CD4-positive, alpha-beta T cell treated with Interleukin-6 for 4 hours (primary cell): ENCODE results near the gene MGAT5B.

Experiments used
- DNase-seq: peaks from one replicate; pipeline ENCODE4 v3.0.0-alpha.2; 2020; ENCODE audit warnings: mixed read lengths

The MGAT5B gene

DNA sequence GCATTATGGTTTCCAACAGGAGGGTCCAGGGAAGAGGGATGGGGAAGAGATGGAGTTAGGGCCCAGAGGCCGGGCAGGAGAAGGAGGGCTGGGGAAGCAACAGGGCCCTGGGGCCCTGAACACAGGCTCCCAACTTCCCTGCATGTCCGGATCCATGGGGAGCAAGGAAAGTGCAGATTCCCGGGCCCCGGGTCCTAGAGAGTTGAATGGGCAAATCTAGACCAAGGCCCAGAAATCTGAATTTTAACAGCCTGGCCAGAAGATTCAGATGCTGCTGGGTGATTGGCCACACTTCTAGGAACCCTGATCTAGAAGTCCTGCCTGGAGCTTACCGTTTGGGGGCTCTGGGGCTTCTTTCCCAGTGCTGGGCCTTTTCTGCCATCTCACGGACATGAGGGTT lies 13.2 kb downstream of the MGAT5B start:
- DNase-seq = no peak

DNA sequence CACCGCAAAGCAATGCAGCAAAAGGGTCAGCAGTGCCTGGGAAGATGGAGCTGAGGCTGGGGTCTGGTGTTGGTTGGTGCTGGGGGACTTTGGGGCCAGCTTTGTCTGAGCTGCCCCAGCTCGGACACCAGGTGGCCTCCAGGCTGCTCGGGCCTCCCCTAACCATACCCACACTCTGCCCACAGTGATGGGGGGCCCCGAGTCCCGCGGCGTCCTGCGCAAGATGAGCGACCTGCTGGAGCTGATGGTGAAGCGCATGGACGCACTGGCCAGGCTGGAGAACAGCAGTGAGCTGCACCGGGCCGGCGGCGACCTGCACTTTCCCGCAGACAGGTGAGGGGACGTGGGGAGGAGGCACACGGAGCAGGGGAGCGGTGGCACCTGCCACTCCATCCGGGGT lies 13.8 kb downstream of the MGAT5B start:
- no peak for DNase-seq

DNA sequence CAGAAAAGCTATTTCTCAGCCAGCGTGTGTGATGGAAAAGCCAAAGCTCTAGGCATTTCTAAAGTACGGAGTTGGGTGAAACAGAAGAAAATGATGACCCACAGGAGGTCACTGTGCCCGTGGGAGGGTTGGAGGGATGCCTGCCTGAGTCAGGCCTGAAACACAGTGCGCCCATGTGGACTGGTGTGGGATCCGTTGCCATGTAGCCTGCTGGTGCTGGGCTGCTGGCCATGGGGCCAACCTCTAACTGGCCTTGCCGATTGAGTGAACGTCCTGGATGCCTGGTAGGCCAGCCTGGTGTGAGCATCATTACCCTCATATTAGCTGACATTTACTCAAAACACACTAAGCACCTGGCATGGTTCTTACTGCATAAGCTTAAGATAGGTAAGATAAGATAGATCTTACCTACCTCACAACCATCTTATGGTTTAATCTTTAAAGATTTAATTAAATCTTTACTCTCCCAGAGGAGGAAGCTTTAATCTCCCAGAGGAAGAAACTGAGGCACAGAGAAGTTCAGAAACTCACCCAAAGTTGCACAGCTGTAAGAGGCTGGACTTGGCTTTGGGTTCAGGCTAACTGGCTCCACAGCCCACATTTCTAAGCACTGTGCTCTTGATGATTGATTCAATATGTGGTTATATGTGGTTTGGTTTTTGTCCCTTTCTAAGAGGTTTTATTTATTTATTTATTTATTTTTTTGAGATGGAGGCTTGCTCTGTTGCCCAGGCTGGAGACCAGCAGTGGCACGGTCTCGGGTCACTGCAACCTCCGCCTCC lies 15.7 kb downstream of the MGAT5B start:
- no peak for DNase-seq

DNA sequence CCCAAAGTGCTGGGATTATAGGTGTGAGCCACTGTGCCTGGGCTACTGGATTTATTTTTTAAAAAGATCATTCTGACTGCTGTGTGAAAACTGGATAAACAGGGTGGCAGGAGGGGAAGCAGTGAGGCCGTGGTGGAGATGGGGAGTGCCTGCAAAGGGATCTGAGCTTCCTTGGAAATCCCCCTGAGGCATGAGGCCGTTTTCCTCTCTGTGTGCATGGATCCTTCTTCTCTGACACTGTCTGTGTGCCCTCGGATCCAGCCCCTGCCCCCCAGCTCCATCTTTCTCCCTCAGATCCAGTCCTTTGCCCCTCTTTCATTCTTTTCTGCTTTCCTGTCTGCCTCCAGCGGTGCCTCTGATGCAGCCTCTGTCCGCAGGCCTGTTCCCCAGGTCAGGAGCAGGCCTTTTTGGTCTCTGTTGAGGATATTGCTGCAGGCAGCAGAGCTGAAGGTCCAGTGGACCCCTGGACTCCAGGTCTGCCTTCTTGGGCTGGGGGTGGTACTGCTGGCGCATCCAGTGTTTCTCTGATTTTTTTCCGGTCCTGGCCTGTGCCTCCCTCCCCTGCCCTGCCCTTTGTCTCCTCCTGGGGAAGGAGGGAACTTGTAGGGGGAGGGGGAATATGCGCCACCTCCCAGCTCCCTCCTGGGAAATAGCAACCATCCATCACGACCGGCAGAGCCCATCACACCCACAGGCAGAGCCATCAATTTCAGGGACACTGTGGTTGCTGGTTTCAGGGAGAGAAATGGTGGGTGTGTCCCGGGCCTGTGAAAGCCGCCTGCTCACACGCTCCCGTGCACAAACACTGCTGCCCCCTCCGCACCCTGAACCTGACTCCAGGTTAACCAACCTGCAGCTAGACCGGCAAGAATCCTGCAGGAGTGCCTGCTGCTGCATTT lies 17.0 kb downstream of the MGAT5B start:
- no peak for DNase-seq

DNA sequence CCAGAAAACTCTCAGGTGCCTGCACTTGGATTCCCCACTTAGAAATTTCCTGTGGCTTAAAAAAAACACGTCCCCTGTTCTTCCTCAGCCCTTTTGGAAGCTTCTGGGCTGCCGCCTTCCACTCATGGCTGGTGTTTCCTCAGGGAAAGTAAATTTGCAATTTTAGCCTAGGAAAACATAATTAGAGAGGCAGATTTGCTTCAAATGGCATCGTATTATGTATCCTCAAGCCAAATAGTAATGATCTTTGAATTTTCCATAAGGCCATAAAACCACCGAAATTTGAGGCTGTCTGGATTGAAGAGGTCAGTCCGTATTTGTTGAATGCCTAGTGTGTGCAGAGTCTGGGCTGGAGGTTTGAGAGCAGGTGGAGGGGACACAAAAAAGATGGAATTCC lies 17.7 kb downstream of the MGAT5B start:
- DNase-seq = no peak

DNA sequence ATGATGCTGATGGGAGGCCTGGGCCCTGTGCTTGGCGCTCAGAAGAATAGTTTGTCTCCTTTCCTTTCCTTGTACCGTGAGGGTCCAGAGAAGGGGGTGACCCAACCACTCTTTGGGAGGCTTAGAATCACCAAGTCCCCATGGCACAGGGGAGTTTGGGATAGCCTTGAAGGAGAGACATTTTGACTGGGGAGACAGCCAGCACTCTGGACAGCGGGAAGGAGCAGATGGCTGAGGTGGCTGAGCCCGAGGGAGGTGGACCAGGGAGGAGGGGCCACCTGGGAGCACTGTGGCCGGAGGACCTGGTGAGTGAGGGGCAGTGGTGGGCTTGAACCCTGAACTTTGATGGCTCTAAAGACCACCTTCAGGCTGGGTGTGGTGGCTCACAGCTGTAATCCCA lies 18.2 kb downstream of the MGAT5B start:
- DNase-seq = no peak

DNA sequence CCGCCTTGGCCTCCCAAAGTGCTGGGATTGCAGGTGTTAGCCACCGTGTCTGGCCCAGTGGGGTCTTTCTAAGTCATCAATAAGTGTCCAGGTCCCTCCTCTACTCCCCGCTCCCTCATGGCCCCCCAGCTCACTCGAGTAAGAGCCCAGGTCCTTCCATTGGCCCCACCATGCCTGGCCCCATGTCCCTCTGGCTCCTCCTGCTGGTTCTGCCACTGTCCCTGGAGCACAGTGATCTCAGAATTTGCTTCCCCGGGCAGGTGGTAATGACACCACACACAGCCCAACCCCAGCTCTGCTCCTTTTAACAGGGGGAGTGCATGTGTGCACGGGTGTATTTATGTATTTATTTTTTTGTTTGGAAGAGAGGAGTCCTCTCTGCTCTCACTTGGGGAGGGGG lies 19.6 kb downstream of the MGAT5B start:
- no peak for DNase-seq

DNA sequence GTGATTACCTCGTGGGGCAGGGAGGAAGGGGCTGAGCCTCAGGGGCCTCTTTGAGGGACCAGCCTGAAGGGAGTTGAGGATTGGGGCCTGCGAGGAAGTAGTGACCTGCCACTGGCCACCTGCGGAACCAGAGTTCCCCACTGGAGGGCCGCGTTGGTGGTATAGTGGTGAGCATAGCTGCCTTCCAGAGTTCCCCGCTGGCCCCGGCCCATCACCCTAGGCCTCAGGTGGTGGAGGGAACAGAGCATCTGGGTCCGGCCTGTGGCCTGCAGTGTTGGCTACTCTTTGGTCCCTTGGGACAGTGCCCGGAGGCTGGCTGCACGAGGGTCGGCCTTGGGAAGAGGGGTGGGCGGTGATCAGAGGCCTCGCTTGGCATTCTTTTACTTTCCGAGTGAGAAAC lies 20.5 kb downstream of the MGAT5B start:
- DNase-seq = no peak

DNA sequence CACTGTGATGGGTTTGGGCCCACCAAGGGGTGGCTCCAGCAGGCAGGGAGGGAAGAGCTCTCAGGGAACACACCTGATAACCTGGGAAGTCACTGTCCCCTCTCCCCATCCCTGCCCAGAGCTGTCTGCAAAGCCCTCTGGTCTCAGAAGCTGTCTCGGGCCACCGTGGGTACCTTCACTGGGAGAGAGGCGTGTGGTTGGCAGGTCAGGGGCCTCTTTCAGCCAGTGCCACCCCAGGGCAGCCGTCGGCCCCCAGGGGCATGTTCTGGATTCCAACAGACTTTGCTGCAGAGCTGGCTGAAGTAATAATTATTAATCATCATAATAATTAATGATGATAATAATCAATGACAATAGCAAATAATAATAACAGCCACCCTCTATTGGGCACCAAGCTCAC lies 21.1 kb downstream of the MGAT5B start:
- no peak for DNase-seq

DNA sequence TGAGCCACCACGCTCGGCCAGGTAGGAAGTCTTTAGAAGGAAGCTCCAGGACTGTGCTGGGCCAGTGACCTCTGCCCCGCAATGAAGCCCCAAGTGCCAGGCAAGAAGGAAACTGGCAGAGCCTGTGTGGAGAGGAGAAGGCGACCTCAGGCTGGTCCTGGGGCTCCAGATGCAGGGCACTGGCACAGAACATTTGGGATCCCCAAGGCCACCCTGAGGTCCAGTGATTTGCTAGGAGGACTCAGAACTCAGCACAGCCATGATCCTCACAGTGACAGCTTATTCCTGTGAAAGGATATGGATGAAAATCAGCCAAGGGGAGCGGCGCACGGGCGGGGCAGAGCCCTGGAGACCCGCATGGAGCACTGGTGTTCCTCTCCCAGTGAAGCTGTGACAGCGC lies 24.1 kb downstream of the MGAT5B start:
- DNase-seq = no peak

DNA sequence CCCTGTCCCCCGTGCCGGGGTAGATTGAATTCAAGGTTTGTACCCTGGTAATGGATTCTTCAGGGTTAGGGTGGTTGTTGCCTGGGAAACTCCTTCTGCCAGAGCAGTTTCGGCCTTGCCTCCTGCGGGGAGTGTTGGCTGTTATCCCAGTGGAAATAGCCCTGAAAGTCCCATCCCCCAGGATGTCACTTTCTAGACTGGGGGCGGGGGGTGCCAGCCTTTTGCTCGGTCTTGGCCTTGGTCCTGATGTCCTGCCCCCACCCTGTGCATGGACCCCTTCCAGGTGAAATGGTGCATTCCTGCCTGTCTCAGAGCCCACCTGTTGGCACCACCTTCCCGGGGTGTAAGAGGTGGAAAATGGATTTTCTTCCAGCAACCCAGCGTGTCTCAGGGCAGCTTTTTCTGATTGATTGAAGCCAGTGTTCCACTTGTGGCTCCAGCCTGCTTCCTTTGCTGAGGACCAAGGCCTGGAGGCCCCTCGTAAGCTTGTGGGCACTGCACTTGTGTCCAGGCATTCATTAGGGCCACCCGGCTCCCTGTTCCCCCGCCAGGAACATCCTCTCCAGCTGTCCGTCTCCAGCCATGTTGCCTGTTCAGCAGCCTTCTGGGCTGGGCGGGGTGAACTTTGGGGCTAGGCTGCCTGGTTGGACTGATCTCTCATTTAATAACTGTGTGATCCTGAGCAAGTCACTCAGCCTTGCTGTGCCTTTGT lies 25.6 kb downstream of the MGAT5B start:
- DNase-seq = no peak

DNA sequence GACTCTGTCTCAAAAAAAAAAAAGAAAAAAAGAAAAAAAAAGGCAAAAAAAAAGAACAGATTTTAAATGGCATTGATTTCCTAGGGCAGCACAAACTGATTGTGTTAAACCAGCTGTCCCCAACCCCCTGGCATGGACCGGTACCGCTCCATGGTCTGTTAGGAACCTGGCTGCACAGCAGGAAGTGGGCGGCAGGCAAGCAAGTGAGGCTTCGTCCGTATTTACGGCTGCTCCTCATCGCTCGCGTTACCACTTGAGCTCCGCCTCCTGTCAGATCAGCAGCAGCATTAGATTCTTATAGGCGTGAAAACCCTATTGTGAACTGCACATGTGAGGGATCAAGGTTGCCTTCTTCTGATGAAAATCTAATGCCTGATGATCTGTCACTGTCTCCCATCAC lies 26.6 kb downstream of the MGAT5B start:
- no peak for DNase-seq

DNA sequence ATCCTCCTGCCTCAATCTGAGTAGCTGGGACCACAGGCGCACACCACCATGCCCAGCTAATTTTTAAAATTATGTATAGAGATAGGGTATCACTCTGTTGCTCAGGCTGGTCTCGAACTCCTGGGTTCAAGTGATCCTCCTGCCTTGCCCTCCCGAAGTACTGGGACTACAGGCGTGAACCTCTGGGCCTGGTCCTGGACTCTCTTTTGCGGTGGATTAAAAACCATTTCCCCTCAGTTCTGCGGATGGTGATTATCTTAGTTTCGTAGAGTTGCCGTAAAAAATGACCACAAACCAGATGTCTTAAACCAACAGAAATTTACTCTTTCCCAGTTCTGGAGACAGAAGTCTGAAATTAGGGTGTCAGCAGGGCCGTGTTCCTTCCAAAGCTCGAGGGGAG lies 28.8 kb downstream of the MGAT5B start:
- DNase-seq = no peak

DNA sequence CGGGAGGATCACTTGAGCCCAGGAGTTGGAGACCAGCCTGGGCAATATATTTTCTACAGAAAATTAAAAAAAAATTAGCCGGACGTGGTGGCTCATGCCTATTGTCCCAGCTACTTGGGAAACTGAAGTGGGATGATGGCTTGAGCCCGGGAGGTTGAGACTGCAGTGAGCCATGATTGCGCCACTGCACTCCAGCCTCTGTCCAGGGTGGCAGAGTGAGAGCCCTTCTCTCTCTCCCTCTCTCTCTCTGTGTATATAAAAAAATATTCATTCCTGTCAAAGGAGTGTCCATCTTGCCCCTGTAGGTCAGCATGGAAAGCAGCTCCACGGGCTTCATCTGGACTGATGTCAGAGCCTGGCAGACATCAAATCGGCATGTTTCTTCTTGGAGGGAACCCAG lies 31.2 kb downstream of the MGAT5B start:
- no peak for DNase-seq

DNA sequence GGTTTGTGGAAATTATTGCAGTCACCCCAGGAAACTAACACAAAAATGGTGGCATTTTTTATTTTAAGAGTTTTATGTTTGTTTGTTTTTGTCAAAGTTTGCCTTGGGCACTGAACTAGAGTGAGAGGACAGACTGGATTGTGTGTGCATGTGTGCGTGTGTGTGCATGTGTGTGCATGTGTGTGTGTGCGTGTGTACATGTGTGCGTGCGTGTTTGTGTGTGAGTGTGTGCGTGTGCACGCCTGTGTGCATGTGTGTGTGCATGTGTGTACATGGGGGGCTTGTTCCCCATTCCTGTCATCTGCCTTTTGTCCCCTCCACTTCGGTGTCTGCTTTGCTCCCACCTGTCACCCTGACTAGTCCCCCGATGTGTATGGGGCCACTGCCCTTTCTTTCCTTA lies 32.5 kb downstream of the MGAT5B start:
- DNase-seq = no peak

DNA sequence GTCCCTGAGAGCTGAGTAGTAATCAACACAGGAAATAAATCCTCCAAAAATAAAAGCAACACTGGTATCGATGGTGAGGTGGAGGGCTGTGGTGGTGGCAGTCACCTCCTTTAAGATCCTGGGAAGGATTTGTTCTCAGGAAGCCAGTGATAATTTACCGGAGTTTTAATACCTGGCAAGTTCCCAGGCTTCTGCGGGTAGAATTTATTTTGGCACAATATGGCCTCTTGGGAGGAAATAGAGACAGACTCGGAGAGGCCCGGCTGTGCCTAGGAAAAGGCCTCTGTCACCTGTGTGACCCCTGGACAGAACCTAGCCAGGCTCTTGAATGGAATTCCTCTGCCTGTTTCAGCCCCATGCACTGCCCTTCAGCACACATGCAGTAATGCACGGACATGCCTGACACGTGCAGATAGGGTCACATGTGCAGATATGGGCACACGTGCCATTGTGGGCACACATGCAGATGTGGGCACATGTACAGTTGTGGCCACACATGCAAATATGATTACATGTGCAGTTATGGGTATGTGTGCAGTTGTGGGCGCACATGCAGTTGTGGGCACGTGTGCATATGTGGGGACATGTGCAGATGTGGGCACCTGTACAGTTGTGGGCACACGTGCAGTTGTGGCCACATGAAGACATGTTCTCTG lies 33.5 kb downstream of the MGAT5B start:
- DNase-seq = no peak

DNA sequence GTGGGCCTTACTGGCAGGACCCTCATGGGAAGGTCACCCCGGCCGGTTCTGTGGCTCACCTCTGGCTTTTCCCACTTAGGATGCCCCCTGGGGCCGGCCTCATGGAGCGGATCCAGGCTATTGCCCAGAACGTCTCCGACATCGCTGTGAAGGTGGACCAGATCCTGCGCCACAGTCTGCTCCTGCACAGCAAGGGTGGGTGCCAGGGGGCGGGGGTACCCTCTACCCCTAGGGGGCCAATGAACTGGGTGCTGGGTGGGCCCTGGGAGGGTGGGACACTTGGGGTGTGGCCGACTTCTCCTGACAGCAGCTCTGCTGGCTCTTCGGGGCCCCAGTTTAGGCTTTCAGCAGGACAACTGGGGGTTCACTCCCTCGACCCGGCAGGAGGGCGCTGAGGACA lies 34.3 kb downstream of the MGAT5B start:
- no peak for DNase-seq

DNA sequence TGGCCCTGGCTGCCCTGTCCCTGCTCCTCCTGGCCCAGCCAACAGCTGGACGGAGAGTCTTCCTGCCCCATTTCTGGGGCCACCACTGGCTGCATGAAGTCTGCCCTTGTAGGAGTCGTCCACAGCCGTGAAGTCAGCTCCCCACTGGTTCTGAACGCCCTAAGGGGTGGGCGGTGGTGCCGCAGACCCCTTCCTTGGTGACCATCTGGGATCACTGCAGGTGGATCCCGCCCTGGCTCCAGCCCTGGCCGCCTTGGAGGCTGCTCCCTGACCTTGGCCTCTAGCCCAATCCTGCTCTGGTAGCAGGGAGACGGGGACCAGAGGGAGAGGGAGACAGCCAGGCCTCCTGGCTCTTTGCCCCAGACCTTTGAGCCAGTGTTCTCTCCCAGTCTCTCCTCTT lies 35.4 kb downstream of the MGAT5B start:
- no peak for DNase-seq

DNA sequence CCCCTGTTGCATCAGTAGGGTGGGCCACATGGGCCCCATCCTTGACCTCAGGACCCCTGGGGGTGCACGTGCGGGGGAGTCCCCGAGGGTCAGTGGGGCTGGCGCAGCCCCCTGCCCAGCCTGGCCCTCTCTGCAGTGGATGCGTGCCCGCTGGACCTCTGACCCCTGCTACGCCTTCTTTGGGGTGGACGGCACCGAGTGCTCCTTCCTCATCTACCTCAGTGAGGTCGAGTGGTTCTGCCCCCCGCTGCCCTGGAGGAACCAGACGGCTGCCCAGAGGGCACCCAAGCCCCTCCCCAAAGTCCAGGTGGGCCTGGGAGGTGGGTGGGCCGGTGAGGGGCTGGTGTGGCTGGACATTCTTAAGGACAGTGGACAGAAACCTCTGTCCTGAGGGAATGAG lies 35.9 kb downstream of the MGAT5B start:
- DNase-seq = no peak

DNA sequence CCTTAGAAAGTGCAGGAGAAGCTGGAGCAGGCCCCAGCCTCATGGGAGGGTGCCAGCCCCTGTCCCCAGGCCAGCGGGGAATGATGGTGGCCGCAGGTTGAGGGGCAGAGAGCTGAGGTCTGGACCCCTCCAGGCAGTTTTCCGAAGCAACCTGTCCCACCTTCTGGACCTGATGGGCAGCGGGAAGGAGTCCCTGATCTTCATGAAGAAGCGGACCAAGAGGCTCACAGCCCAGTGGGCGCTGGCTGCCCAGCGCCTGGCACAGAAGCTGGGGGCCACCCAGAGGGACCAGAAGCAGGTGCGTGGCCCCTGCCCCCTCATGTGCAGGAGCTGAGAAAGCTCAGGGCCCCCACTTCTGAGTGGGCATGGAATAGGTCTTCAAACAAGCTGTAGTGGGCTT lies 36.8 kb downstream of the MGAT5B start:
- DNase-seq = no peak

DNA sequence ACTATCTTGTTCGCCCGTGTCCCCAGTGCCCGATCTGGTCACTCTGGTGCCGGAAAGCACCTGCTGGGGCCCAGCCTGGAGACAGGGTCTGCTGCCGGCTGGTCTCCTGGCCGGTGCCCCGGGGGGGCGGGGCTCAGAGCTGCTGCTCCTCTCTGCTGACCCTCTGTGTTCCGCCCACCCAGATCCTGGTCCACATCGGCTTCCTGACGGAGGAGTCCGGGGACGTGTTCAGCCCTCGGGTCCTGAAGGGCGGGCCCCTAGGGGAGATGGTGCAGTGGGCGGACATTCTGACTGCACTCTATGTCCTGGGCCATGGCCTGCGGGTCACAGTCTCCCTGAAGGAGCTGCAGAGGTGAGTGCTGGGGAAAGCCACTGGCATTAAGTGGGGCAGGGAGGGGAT lies 37.6 kb downstream of the MGAT5B start:
- no peak for DNase-seq

DNA sequence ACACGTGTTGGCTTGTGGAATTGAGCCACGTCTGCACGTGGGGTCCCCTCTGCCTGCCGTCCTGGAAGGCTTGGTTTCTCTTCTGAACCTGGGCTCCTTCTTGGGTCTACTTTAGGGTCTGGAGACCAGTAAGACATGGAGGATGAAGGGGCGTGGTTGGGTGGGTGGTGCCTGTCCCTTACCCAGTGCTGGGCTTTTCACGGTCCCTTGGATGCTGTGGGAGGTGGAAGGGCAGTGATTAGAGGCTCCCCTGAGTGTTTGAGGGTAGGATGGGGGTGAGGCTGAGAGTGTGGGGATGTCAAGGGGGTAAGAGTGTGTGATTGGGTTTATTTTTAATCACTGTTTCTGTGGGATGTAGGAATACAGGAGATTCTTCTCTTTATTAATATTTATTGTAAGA lies 38.3 kb downstream of the MGAT5B start:
- no peak for DNase-seq

DNA sequence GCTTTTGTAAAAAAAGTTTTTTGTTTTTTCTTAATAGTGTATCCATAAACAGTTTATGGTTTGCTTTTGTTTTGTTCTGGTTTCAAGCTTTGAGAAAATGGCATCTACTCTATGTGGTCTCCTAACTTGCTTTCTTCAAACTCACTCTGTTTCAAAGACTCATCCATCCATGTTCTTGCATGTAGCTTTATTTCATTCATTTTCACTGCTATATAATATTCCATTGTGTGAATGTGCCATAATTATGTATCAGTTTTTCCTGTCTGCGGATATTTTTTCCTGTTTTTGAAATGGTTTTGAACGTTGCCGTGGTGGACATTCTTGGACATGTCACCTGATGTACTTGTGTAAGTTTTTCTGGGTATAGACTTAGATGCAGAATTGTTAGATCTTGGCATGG lies 39.1 kb downstream of the MGAT5B start:
- no peak for DNase-seq
